ENCODE measurements around the gene UIMC1. TPM values are rescaled to one million over a fixed set of nuclear protein-coding genes. Genes with fewer than 3 reads are reported as not detected.

Gene UIMC1
- total and polyA plus RNA-seq, 2 experiments from 2014 or later = 12.6 to 28.2 TPM

DNA sequence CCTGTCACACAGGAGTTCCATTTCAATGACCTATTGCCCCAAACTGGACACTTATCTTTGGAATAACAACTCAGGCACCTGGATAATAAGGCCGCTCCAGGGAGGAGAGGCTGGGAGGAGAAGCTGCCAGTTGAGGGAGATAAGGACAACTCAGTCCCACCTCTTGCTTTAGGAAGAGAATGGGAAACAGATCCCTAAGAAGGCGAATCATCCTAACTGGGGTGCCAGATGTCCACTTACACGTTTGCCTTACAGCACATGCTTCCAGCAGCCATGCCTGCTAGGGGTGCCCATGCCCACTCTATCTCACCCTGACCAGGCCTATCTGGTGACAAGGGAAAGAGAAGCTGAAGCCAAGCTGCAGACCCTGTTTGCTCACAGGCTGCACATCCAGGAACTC lies 113.9 kb downstream of the UIMC1 start:
- Histone ChIP-seq H3K27ac (no peak overlapping the region), H3K9me3 (ENCODE audit: low read depth) (no peaks in the 10 kb centered on the region), H3K9me2 (replicated peaks; ENCODE audit: insufficient read depth) (no peaks in the 10 kb centered on the region), H3K4me1 (ENCODE audit: insufficient read depth) (no peaks in the 10 kb centered on the region), H4K20me1 (ENCODE audit: insufficient read depth, poor library complexity, severe bottlenecking) (no peaks in the 10 kb centered on the region), H3K79me2 (no peaks in the 10 kb centered on the region), H3K36me3 (replicated peaks; ENCODE audit: insufficient read depth, low read depth) (no peaks in the 10 kb centered on the region), H3K4me2 (no peak overlapping the region), H3K27me3 (peaks cover 5% of the 10 kb centered on the region), H2AFZ (no peak overlapping the region), H3K4me3 (no peak overlapping the region)
- TF ChIP-seq, protein P1, sequence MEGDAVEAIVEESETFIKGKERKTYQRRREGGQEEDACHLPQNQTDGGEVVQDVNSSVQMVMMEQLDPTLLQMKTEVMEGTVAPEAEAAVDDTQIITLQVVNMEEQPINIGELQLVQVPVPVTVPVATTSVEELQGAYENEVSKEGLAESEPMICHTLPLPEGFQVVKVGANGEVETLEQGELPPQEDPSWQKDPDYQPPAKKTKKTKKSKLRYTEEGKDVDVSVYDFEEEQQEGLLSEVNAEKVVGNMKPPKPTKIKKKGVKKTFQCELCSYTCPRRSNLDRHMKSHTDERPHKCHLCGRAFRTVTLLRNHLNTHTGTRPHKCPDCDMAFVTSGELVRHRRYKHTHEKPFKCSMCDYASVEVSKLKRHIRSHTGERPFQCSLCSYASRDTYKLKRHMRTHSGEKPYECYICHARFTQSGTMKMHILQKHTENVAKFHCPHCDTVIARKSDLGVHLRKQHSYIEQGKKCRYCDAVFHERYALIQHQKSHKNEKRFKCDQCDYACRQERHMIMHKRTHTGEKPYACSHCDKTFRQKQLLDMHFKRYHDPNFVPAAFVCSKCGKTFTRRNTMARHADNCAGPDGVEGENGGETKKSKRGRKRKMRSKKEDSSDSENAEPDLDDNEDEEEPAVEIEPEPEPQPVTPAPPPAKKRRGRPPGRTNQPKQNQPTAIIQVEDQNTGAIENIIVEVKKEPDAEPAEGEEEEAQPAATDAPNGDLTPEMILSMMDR (IDR thresholded peaks at IDR 0.05; ENCODE audit: poor library complexity) = no peak
- TF ChIP-seq EZH2 (IDR thresholded peaks at IDR 0.05; ENCODE audit: borderline replicate concordance) (no peak), EZH2phosphoT487 (IDR thresholded peaks at IDR 0.05; ENCODE audit: low read depth, severe bottlenecking, unreplicated experiment) (no peak)
- DNase-seq (ENCODE audit: low spot score) = no peak
- 42% methylated on average over 3 of the region's 3 CpGs for WGBS (ENCODE audit: low lambda C conversion rate, missing lambda C conversion rate)

DNA sequence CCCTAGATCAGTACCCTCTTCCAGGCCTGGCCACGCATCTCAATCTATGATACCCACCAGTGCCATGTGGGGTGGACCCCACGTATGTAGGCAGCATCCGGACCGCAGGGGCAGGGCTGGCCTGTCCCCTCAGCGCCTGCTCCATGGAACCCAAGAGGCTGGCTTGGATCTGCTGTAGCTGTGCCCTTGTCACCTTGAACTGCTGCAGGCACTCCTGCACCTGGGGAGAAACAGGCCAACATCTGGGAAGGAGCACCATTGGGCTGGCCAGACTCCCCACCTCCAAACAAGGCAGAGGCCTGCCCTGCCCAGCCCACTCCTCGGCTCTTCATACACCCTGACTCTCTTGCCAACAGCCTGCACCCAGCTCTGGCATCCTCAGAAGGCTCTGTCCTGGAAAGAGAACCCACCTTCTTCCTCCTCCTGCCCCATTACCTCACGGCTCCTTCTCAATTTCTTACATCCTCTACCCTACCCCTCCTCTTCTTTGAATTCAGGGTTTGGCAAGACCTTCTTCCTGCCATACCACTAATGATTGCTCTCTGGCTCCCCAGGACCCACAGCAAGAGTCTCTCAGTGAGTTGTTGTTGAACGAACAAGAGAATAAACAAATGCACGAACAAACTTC lies 115.1 kb downstream of the UIMC1 start:
- no peaks in the 10 kb centered on the region for H3K9me2 ChIP-seq (replicated peaks; ENCODE audit: insufficient read depth)
- H3K79me2 ChIP-seq = no peaks in the 10 kb centered on the region
- no peak overlapping the region for H2AFZ ChIP-seq
- no peak for DNase-seq (ENCODE audit: low spot score)
- peaks cover 5% of the 10 kb centered on the region for H3K27me3 ChIP-seq
- H3K4me2 ChIP-seq = no peak overlapping the region
- no peak overlapping the region for H3K4me3 ChIP-seq
- H3K27ac ChIP-seq = no peak overlapping the region
- no peaks in the 10 kb centered on the region for H4K20me1 ChIP-seq (ENCODE audit: insufficient read depth, poor library complexity, severe bottlenecking)
- WGBS (ENCODE audit: low lambda C conversion rate, missing lambda C conversion rate) = 84% methylated on average over 9 of the region's 9 CpGs
- H3K36me3 ChIP-seq (replicated peaks; ENCODE audit: insufficient read depth, low read depth) = no peaks in the 10 kb centered on the region
- H3K4me1 ChIP-seq (ENCODE audit: insufficient read depth) = no peaks in the 10 kb centered on the region
- no peak for TF ChIP-seq EZH2phosphoT487 (IDR thresholded peaks at IDR 0.05; ENCODE audit: low read depth, severe bottlenecking, unreplicated experiment)
- no peaks in the 10 kb centered on the region for H3K9me3 ChIP-seq (ENCODE audit: low read depth)

DNA sequence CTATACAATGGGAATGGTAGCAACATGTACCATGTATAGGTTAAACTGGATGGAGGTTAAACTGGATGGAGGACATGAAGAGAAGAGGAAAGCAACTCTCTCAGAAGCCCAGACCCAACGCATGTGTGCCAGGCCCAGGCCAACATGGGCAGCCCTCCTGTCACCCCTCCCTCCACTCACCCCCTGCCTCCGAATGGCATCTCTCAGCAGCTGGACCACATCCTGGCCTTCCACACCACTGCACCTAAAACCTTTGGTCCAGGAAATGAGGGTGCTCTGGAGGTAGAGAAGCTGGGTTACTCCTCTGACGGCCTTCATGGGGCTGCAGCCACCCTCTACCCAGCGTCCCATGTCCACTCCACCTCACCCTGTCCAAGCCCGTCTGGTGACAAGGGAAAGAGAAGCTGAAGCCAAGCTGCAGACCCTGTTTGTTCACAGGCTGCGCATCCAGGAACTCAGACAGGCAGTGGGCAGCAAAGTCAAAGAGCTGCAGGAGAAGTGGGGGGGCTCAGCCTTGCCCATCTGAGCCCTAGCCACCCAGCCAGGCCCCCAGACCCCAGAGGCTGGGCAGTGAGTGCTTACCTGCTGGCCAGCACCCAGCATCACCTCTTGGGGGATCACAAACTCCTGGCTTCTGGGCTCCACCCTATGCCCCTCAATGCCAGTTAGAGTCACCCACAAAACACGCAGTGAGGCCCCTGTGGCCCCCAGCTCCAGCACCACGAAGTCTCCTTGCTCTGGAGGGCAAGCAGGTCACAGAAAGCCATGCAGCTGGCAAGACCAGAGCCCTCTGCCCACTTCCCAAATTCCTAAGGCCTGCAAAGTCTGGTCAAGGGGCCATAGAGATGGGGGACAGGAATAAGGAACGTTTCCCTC lies 115.9 kb downstream of the UIMC1 start:
- Histone ChIP-seq H4K20me1 (ENCODE audit: insufficient read depth, poor library complexity, severe bottlenecking) (no peaks in the 10 kb centered on the region), H3K4me3 (no peak overlapping the region), H3K27ac (no peak overlapping the region), H3K9me2 (replicated peaks; ENCODE audit: insufficient read depth) (no peaks in the 10 kb centered on the region), H3K36me3 (replicated peaks; ENCODE audit: insufficient read depth, low read depth) (no peaks in the 10 kb centered on the region), H3K4me1 (ENCODE audit: insufficient read depth) (no peaks in the 10 kb centered on the region), H3K79me2 (no peaks in the 10 kb centered on the region), H3K4me2 (no peak overlapping the region), H3K9me3 (ENCODE audit: low read depth) (no peaks in the 10 kb centered on the region), H3K27me3 (peaks cover 5% of the 10 kb centered on the region), H2AFZ (no peak overlapping the region)
- TF ChIP-seq EZH2phosphoT487 (IDR thresholded peaks at IDR 0.05; ENCODE audit: low read depth, severe bottlenecking, unreplicated experiment) (no peak), EZH2 (IDR thresholded peaks at IDR 0.05; ENCODE audit: borderline replicate concordance) (no peak)
- TF ChIP-seq, protein P1 (IDR thresholded peaks at IDR 0.05; ENCODE audit: poor library complexity) = no peak
- DNase-seq (ENCODE audit: low spot score) = no peak
- 86% methylated on average over 9 of the region's 9 CpGs for WGBS (ENCODE audit: low lambda C conversion rate, missing lambda C conversion rate)
